HG02642 (cell line): ENCODE data around the gene HMMR.
"Not testable (repeated sequence)": the region's sequence is repeated elsewhere in the genome, so short reads cannot be mapped to it uniquely, and the experiment has no call there.

ENCODE experiments used
- ATAC-seq: cut with Tn5 transposase; IDR thresholded peaks from one replicate; pipeline ENCODE4 v1.9.1; 2021; ENCODE audit warnings: mild to moderate bottlenecking; ENCODE audit not compliant: unreplicated experiment, poor library complexity

The HMMR gene

GRCh38 chr5:163504079-163504931 lies 43.9 kb downstream of the HMMR start:
- no peak for ATAC-seq

DNA sequence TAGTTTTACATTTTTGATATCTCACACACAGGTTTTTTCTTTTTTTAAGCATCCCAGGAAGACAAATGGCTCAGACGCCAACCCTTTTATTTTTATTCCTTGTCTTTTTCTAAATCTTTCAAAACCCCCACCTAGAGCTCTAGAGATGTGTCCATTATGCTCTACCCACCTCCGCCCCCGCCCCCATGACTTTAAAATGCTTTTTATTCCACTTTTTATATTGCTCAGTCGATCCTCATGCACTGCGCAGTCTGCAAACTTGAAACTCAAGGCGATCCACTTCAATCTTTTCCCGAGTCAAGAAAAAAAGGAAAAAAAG lies 44.6 kb downstream of the HMMR start:
- ATAC-seq: no peak

DNA sequence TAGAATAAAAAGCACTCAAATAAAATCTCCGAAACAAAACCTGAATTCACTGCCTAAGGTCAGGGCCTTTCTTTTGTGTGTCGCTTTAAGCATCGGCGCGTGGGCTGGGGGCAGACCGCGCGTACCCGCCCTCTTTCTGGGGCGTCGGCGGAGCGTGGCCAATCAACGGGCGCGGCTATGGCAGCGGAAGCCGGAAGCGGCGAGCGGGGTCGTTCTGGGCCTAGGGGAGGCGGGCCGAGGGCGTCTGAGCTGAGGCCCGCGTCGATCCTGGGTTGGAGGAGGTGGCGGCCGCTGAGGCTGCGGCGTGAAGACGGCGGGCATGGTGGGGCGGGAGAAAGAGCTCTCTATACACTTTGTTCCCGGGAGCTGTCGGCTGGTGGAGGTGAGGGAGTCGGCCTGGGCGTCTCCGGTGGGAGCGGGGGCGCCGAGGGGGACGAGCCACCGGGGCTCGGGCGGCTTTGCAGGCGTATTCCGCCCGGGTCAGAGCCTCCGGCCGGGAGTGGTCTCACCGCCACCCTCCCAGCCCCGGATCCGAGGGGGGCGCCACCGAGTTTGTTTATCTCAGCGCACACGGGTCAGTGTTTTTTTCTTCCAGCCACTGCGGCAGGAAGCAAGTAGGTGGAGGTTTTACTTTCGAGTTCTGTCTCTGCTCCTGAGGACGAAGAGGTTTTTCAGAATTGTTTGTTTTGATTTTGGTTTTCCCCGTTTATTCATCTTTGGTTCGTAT lies 45.1 kb downstream of the HMMR start, which contains the start of gene MAT2B:
TSS of gene MAT2B (plus strand) at position 252 of the 727 bp plus-strand sequence. CDS start at position 320, 68 bp downstream.
- ATAC-seq: peak; percentile 93

DNA sequence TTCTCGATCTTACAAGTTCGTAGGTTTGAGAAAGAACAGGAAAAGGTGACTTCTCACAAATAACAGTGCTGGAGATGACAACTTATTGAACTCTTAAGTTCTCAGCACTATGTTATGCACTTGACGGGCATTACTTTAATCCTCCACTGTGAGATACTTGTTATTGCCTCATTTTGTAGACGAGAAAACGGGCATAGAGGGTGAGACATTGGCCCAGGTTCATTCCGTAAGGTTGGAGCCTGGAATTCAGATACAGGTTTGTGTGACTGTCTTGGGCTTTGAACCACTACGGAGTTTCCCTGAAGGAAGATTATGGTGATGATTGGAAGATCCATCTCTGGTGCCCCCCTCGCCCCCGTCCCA lies 45.6 kb downstream of the HMMR start:
- peak; percentile 20 for ATAC-seq

- ATAC-seq: no peak
Observed at GRCh38 chr5:163506726-163507125, 46.3 kb downstream of the HMMR start.

GRCh38 chr5:163508753-163509152 lies 48.3 kb downstream of the HMMR start:
- no peak for ATAC-seq

- no peak for ATAC-seq
Observed at GRCh38 chr5:163509291-163509951, 49.0 kb downstream of the HMMR start.

DNA sequence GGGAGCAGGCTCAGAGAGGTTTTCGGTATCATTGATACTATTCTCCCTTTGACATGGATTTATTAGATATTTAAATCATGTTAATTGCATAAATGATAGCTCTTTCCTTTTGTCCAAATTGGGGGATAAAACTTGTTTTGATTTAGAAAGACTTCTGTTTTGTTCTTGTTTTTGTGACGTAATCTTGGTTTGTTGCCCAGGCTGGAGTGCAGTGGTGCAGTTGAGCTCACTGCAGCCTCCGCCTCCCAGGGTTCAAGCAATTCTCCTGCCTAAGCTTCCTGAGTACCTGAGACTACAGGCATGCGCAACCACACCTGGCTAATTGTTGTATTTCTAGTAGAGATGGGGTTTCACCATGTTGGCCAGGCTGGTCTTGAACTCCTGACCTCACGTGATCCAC lies 52.1 kb downstream of the HMMR start:
- ATAC-seq: no peak

GRCh38 chr5:163525096-163525495 lies 64.7 kb downstream of the HMMR start:
- ATAC-seq: no peak

DNA sequence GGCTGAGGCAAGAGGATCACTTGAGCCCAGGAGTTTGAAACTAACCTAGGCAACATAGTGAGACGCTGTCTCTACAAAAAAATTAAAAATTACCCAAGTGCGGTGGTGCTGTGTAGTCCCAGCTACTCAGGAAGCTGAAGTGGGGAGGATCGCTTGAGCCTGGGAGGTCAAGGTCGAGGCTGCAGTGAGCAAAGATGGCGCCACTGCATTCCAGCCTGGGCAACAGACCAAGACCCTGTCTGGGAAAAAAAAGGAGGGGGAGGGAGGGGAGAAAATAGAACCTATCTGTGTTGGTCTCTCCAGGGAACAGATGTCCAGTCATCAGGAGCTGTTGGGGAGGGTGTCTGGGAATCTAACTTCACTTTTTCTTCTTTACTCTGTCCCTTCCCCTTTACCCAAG lies 69.3 kb downstream of the HMMR start:
- ATAC-seq: no peak

DNA sequence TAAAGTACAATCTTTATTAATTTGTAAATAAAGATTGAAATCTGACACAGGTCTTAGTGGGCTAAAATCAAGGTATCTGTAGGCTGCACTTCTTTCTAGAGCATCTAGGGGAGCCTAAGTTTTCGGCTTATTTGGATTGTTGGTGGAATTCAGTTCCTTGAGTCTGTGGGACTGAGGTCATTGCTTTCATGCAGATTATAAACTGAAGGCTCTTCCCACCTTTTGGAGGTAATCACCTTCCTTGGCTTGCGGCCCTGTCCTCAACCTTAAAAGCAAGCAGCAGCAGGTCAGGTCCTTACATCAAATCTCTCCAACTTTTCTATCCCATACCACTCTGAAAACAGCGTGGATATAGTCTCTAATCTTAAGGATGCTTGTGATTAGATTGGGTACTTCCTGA lies 70.8 kb downstream of the HMMR start:
- no peak for ATAC-seq

DNA sequence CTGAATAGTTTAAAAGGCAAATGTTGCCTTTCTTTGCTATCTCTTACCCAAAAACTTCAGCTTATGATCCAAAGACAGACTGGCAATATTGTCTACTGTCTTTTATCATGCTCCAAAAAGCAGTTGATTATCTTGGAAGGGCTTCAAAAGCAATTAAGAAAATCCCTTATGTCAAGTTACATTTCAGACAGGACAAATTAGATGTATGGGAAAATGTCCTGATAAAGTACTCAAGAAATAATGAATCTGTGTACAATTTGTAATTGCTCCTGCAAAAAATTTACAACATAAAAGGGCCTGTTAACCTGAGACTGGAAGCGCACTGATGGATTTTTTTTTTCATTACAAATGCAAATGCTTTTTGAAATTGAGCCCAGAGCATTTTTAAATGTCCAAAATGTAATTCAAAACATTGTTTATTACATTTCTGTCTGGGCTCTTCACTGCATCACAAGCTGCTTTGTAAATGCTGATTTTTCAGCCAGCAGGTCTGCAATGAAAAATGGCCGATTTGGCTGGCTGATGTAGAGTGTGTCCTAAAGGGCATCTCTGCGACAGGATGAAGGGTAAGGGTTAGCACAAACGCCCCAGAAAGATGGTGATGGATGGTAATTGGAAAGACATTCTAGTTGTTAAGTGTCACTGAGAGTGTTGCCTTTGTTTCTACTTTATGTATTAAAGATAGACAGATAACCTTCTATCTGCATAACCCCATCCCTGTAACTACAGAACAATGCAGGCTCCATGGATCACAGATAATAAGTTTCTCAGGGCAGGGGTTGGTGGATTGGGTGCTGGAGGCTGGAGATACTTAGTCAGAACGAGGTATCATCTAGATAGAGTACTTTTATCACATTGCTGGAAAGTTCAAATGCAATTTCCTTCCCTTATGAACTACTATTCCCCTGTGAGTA lies 72.0 kb downstream of the HMMR start:
- ATAC-seq: no peak

DNA sequence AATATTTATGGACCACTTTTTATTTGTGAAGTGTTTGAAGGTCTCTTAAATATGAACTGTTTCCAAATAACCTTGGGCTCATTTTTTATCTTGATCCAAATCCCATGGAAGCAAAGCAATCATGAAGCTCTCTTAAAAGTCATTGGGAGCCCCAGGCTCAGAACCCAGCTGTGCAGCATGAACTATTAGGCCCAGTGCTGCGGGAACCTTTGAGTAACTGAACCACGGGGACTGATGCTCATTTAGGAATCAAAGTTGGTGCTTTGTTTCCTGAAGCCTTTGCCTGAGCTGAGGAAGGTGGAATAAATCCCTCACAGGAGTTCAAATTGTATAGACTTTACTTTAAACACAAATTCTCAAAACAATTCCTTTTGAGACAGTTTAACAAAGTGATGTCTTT lies 72.8 kb downstream of the HMMR start:
- ATAC-seq: no peak

DNA sequence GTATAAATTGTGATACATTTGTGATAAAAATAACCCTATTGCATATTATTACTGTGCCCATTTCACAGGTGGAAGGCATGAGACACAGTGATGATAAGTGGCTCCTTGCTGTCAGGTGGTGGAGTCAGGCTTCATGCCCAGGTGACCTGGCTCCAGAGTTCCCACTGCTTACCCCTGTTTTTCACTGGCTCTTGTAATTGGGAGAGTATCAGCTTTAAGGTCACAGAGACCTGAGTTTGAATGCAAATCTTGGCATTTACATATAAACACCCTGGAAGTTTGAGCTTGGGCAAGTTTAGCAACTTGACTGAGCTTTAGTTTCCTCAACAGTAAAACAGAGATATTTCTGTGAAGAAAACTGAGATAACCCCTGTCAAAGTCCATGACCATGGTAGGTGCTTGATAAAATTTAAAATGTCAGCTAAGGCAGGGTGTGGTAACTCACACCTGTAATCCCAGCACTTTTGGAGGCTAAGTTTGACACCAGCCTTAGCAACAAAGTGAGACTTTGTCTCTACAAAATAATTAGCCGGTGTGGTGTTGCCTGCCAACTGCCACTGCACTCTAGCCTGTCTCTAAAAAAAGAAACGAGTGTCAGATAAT lies 74.2 kb downstream of the HMMR start:
- ATAC-seq: no peak

DNA sequence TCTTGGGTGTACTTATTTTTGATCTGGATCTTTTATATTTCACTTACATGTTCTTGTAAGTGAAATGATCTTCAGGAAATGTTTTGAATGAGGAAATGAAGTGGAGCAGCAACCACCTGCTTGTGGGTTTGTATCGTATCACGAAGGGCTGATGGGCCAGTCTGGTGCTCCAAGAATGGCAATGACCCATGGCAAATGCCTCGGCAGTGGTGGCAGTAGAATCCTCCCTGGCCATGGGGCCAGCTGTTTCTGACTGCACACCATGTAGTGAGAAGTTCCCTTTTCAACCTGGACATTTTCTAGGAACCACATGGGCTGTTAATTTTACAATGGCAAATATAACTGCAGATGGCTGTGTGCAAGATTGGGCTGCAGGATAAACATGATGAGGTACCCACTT lies 74.9 kb downstream of the HMMR start:
- no peak for ATAC-seq

DNA sequence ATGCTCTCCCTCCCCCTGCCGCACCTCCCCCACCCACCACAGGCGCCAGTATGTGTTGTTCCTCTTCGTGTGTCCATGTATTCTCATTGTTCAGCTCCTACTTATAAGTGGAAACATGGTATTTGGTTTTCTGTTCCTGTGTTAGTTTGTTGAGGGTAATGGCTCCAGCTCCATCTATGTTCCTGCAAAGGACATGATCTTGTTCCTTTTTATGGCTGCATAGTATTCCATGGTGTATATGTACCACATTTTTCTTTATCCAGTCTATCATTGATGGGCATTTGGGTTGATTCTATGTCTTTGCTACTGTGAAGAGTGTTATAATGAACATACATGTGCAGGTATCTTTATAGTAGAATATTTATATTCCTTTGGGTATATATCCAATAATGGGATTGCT lies 76.0 kb downstream of the HMMR start:
- ATAC-seq: not testable (repeated sequence)

DNA sequence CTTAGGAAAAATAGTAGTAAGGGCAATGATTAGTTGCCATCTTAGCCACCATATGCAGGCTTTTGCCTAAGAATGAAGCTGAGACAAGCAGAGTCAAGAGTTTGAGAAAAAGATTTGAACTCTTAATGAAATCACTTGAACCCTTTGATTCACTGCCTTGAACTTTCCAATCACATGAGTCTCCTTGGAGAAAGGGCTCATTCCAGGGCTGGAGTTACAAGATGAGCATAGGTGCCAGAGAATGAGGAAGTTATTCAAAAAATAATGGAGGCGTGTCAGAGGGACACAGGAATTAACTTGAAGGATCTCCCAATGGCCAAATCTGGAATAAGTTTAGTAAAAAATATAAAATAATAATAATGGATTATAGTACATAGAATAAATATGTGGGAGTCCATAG lies 80.3 kb downstream of the HMMR start:
- ATAC-seq: no peak
